A673 (cell line): ENCODE measurements around the gene SHISAL2A.

Source experiments
- EZH2 ChIP-seq: fragments of 200-600 bp; sonication (generic); IDR thresholded peaks from 2 replicates; pipeline ENCODE4 v1.6.1; 2017; ENCODE audit warnings: borderline replicate concordance, low read depth, mild to moderate bottlenecking, mixed read lengths, antibody characterized with exemption, low read length; ENCODE audit not compliant: poor library complexity, severe bottlenecking
- TF ChIP-seq, protein P1 (sequence below): fragments of 300-800, 200-600 bp; sonication (generic); conservative IDR thresholded peaks from 2 replicates; pipeline ENCODE4 v1.5.1; 2017; ENCODE audit warnings: low read depth, mild to moderate bottlenecking, antibody characterized with exemption, low read length, moderate library complexity, mixed read lengths

DNA sequence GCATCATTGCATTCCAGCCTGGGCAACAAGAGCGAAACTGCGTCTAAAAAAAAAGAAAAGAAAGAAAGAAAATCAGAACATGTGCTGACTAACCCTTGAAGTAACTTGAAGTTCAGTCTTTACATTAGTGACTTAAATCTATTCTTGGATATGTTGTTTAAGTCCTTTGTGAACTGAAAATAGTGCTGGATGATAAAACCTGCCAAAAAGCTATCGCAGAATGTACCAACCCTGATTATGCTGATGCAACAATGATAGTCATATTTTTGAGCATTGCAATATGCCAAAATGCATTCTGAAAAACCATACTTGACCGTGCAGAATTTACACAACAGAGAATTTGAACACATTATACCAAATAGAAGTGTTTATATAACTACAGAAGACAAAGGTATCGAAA, 30.7 kb downstream of the SHISAL2A start:
- no peak for TF ChIP-seq EZH2
- TF ChIP-seq, protein P1, sequence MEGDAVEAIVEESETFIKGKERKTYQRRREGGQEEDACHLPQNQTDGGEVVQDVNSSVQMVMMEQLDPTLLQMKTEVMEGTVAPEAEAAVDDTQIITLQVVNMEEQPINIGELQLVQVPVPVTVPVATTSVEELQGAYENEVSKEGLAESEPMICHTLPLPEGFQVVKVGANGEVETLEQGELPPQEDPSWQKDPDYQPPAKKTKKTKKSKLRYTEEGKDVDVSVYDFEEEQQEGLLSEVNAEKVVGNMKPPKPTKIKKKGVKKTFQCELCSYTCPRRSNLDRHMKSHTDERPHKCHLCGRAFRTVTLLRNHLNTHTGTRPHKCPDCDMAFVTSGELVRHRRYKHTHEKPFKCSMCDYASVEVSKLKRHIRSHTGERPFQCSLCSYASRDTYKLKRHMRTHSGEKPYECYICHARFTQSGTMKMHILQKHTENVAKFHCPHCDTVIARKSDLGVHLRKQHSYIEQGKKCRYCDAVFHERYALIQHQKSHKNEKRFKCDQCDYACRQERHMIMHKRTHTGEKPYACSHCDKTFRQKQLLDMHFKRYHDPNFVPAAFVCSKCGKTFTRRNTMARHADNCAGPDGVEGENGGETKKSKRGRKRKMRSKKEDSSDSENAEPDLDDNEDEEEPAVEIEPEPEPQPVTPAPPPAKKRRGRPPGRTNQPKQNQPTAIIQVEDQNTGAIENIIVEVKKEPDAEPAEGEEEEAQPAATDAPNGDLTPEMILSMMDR, result no peak
